GM13977 (cell line): ENCODE measurements around the gene WDR72.

ENCODE experiments used
- DNase-seq: peaks from one replicate; pipeline ENCODE4 v3.0.0; 2012; ENCODE audit warnings: low spot score
- in situ Hi-C: fragments of 300-500 bp; cut with MboI; formaldehyde crosslinking; loops from one replicate; pipeline ENCODE4 v1.12.0; 2022; ENCODE audit warnings: low sequenced_read_pairs, low pct_unique_long_range_greater_than_20kb, mixed read lengths, inconsistent platforms; ENCODE audit not compliant: unreplicated experiment
- TF ChIP-seq, protein P1 (sequence below): IDR thresholded peaks from 2 replicates; pipeline ENCODE4 v1.5.1; 2012; ENCODE audit warnings: mild to moderate bottlenecking, control low read depth; ENCODE audit not compliant: insufficient read depth; ENCODE audit errors: extremely low read depth, missing control alignments

Gene WDR72

DNA sequence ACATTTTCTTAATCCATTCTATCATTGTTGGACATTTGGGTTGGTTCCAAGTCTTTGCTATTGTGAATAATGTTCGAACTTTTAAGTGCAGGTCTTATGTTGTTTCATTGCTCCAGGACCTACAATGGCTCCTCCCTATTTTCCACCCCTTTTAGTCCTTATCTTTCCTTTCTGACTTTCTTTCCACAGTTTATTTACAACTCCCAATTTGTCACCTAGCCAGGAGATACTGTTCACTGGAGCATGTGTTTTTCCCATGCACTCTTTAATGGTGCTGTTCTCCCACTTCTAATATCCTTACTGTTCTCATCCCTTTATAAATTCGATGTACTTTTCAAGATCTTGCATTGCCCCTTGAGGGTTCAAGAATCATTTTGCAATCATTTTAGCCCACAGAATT, 290.0 kb downstream of the WDR72 start:
- TF ChIP-seq, protein P1, sequence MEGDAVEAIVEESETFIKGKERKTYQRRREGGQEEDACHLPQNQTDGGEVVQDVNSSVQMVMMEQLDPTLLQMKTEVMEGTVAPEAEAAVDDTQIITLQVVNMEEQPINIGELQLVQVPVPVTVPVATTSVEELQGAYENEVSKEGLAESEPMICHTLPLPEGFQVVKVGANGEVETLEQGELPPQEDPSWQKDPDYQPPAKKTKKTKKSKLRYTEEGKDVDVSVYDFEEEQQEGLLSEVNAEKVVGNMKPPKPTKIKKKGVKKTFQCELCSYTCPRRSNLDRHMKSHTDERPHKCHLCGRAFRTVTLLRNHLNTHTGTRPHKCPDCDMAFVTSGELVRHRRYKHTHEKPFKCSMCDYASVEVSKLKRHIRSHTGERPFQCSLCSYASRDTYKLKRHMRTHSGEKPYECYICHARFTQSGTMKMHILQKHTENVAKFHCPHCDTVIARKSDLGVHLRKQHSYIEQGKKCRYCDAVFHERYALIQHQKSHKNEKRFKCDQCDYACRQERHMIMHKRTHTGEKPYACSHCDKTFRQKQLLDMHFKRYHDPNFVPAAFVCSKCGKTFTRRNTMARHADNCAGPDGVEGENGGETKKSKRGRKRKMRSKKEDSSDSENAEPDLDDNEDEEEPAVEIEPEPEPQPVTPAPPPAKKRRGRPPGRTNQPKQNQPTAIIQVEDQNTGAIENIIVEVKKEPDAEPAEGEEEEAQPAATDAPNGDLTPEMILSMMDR = no peak
- in situ Hi-C loops = no loop called here
- DNase-seq = no peak
